ENCODE results near the gene CEP20. TPM values are rescaled to one million over a fixed set of nuclear protein-coding genes. Genes with fewer than 3 reads are reported as not detected.

CEP20 gene
- total and polyA plus RNA-seq, 10 of the 15 experiments (the other 5 are each of a cell fraction or from before 2014, with no cell fraction given), result 33.4 to 57.8 (median 52.6) TPM

GRCh38 chr16:15900901-15901500, 12.6 kb upstream of the CEP20 start:
- no peak overlapping the region for H3K4me2 ChIP-seq (ENCODE audit: control insufficient read depth, insufficient read depth)

More at GRCh38 chr16:15900901-15901500, 12.6 kb upstream of the CEP20 start:
- CTCF ChIA-PET, result no interaction called here
- SMC1A ChIA-PET (ENCODE audit: uncharacterized antibody, unreplicated experiment), result interaction anchor here (1.4 kb wide), 1 partner anchor 58 kb away, joined by 5 read pairs; no protein-coding TSS in a partner anchor
- no TSS peak for BruUV-seq (replicated peaks)
- 80% methylated on average over 6 of the region's 6 CpGs for WGBS (ENCODE audit: insufficient coverage, insufficient replicate concordance, low lambda C conversion rate, missing lambda C conversion rate)
- no peak overlapping the region for H3K9ac ChIP-seq (ENCODE audit: control insufficient read depth, insufficient read depth, low read length)
- no peaks in the 10 kb centered on the region for H3K79me2 ChIP-seq (ENCODE audit: control insufficient read depth, insufficient read depth, low read length)
- RAD21 ChIA-PET (ENCODE audit: unreplicated experiment), result no interaction called here
- no peak overlapping the region for H2AFZ ChIP-seq (ENCODE audit: control insufficient read depth, low read depth, low read length)
- H3K4me3 ChIP-seq, result no peak overlapping the region
- no peaks in the 10 kb centered on the region for H3K9me3 ChIP-seq (replicated peaks; ENCODE audit: control insufficient read depth, insufficient read depth, low read length)
- no peak for TF ChIP-seq SMC3 (IDR thresholded peaks at IDR 0.05; ENCODE audit: borderline replicate concordance, low read length)
- TF ChIP-seq TCF12 (IDR thresholded peaks at IDR 0.05; ENCODE audit: low read depth, low read length), result no peak
- TF ChIP-seq TCF7 (IDR thresholded peaks at IDR 0.05; ENCODE audit: borderline replicate concordance), result no peak
- TF ChIP-seq STAT3 (IDR thresholded peaks at IDR 0.05; ENCODE audit: low read depth, low read length), result no peak
- TF ChIP-seq MAX (IDR thresholded peaks at IDR 0.05; ENCODE audit: low read depth, low read length), result no peak
- TF ChIP-seq NRF1 (conservative IDR thresholded peaks at IDR 0.05; ENCODE audit: low read depth, low read length), result no peak
- TF ChIP-seq ZNF687 (IDR thresholded peaks at IDR 0.05), result no peak
- TF ChIP-seq USF1 (IDR thresholded peaks at IDR 0.05; ENCODE audit: borderline replicate concordance, extremely low read length, insufficient read depth, low read depth, low read length), result no peak
- no peak for TF ChIP-seq MEF2B (IDR thresholded peaks at IDR 0.05; ENCODE audit: partially characterized antibody, poor library complexity, severe bottlenecking)
- no peak for TF ChIP-seq HCFC1 (IDR thresholded peaks at IDR 0.05; ENCODE audit: low read length)
- no peak for TF ChIP-seq HSF1 (IDR thresholded peaks at IDR 0.05; ENCODE audit: low read depth, low read length)
- no peak for TF ChIP-seq MYB (IDR thresholded peaks at IDR 0.05; ENCODE audit: borderline replicate concordance, low read depth, low read length)
- no peak for TF ChIP-seq ZNF217 (IDR thresholded peaks at IDR 0.05)
- TF ChIP-seq ZSCAN29 (IDR thresholded peaks at IDR 0.05), result no peak
- TF ChIP-seq USF2 (IDR thresholded peaks at IDR 0.05; ENCODE audit: borderline replicate concordance, low read depth, low read length), result no peak
- TF ChIP-seq LARP7 (IDR thresholded peaks at IDR 0.05), result no peak
- H3K27ac ChIP-seq (ENCODE audit: control insufficient read depth, insufficient read depth), result no peak overlapping the region
- FAIRE-seq (no peak), ATAC-seq (no peak), DNase-seq (ENCODE audit: low read depth, low spot score) (no peak)
- H3K27me3 ChIP-seq (replicated peaks in 1 of 2; ENCODE audit: control insufficient read depth in 2 of 2, insufficient read depth in 2 of 2, low read length in 1 of 2), result no peaks in the 10 kb centered on the region
- no peaks in the 10 kb centered on the region for H3K36me3 ChIP-seq (ENCODE audit: control insufficient read depth in 2 of 2, insufficient read depth in 2 of 2, low read length in 1 of 2)
- POLR2A ChIA-PET, result no interaction called here
- in situ Hi-C loops (cut with MboI), result no loop called here
- no peaks in the 10 kb centered on the region for H4K20me1 ChIP-seq (ENCODE audit: control insufficient read depth, insufficient read depth)
- H3K4me1 ChIP-seq (ENCODE audit: control insufficient read depth, insufficient read depth, low read length), result peaks cover 37% of the 10 kb centered on the region
- intact Hi-C loops (cut with micrococcal nuclease; ENCODE audit: unreplicated experiment), result no loop called here
